NCI-H510A (cell line): ENCODE data around the gene PCNX1.
"Not testable (repeated sequence)": the region's sequence is repeated elsewhere in the genome, so short reads cannot be mapped to it uniquely, and the experiment has no call there.

Source experiments
- DNase-seq: peaks from one replicate; lab custom pipeline; 2025; lab: John Stamatoyannopoulos, UW

Gene PCNX1

GRCh38 chr14:71021347-71022011 lies 114.2 kb downstream of the PCNX1 start:
- no peak for DNase-seq

DNA sequence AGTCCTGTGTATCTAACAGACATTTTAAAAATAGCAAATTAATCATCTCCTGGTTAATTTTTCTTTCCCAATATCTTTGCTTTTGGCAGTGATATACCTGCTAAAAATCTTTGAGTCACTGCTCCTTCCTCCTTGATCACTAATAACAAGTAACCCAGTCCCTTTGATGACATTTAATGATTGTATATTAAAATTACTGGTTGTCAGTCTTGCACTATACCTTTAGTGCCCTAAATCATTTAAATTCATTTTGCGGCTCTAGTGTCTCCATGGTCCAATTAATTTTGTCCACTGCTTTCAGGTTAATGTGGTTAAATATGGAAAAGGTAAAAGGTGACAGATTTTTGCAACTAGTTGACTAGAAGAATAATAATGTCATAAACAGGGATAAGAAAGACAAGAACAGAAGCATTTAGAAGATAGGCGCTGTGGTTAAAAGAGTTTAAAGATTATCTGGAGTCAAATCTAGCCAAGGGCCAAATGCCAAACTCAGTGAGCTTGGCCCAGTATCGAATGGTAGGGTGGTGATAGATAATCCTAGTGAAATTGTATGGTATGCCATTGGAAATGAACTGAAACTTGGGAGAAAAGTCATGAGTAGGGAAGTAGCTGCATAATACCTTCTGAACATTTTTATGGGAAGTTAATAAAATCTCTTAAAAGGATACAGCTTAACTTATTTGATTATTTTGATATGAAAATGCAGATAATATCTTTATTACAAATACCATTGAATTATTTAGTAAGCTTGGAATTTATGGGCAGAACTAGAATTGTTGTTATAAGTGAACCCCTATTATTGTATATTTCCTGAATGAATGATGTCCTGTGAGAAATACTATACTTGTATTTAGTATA lies 115.0 kb downstream of the PCNX1 start:
- no peak for DNase-seq

DNA sequence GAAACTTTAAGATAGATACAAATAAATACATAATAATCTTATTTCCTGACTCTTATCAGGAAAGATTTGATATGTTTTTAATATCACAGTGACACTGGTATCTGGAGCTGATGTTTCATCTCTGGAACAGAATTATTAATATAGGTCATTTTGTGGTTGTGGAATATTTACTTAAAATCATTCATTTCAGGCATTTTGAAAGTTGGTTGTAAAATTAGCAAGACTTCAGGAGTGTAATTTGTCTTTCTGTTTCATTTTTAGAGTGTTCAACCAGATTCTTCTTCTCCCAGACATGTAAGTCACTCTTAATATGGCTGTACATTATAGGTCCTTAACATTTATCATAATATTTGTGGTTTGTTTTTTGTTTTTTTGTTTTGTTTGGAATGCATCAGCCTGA lies 115.7 kb downstream of the PCNX1 start:
- DNase-seq: no peak

DNA sequence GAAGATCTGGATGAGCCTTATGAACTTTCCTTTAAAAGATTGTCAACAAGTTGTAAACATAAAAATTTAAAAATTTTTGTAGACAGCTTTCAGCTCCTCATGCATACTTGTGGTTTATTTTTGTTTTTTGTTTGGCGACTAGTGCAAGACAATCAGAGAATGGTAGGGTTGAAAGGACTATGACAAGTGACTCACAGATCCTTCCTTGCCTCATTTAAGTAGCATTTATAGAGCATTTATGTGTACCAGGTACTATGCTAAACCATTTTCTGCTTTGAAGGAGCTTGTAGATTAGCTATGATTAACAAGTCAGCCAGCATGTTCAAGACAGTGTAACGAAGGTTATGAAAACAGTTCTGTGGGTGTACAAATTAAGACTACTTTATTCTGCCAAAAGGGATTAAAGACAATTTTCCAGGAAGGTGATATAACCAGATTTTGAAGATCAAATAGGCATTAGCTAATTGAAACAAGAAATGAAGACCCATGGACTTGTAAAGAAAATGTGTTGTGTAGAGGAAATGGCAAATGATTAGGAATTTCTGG lies 122.0 kb downstream of the PCNX1 start:
- DNase-seq: no peak

- no peak for DNase-seq
Observed at GRCh38 chr14:71031000-71031399, 123.7 kb downstream of the PCNX1 start.

DNA sequence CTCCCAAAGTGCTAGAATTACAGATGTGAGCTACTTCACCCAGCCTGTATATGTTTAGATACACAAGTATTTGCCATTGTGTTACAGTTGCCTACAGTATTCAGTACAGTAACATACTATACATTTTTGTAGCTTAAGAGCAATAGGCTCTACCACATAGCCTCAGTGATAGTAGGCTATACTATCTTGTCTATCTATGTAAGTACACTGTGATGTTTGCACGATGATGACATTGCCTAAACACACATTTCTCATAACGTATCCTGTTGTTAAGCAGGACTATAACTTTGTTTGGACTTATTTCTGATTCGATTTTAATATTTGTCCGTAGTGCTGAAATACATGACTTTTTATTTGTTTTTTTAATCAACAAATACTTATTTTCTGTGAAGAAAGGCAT lies 129.2 kb downstream of the PCNX1 start:
- DNase-seq: no peak

- no peak for DNase-seq
Observed at GRCh38 chr14:71048393-71048792, 141.1 kb downstream of the PCNX1 start.

GRCh38 chr14:71049435-71050133 lies 142.3 kb downstream of the PCNX1 start:
- no peak for DNase-seq

DNA sequence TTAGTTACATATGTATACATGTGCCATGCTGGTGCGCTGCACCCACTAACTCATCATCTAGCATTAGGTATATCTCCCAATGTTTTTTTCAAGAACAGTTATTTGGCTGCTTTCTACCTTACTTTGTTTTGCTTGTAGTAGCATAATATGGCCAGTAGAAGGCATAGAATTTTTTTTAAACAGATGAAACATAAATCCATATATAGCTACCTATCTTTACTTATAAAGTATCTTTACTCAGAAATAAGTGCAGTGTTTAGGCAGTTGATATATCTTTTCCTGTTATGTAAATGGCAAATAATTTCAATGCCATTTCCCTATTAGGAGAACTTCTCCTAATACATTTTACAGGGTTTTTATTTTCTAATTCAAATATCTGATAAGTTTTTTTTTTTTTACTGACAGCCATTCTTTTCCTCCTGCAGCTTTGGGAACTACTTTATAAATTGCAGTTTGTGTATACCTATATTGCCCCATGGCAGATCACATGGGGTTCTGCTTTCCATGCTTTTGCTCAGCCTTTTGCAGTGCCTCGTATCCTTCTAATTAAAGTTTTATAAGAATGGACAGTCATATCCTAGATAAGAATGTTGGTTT lies 143.1 kb downstream of the PCNX1 start:
- DNase-seq: no peak

DNA sequence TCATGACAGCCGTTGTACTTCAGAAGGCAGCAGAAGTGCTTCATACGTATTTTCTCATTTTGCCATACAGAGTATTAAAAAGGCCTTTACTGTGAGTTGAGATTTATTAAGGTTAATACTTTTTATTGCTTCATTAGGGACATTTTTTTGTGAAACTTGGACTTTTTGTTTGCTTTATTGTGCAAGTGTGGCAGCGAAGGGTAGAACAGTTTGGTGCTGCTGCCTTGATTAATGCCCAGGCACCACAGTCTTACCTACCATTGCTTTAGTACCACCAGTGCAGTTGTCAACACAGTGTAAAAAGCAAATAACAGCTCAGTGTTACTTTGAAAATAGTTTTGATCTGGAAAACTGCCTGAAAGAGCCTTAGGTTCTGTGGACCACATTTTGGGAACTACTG lies 147.4 kb downstream of the PCNX1 start:
- DNase-seq: no peak

DNA sequence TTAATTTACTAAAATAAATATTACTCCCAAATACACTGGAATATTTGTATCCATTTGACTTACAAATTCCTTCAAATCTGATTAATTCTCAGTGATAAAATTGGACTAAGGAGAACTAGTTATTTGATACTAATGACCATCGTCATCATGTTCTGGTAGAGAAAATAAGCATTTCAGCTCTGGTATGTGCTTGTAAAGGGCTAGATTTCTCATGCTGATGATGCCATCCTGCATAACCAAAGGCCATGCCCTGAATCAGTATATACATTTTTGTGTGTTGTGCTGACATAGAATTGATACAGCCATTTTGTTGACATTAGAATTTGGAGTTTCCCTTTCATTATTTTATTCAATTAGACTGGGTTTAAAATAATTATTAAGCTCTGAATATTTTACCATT lies 148.9 kb downstream of the PCNX1 start:
- no peak for DNase-seq

- no peak for DNase-seq
Observed at GRCh38 chr14:71060274-71060673, 153.0 kb downstream of the PCNX1 start.

- DNase-seq: no peak
Observed at GRCh38 chr14:71060825-71061455, 153.7 kb downstream of the PCNX1 start.

DNA sequence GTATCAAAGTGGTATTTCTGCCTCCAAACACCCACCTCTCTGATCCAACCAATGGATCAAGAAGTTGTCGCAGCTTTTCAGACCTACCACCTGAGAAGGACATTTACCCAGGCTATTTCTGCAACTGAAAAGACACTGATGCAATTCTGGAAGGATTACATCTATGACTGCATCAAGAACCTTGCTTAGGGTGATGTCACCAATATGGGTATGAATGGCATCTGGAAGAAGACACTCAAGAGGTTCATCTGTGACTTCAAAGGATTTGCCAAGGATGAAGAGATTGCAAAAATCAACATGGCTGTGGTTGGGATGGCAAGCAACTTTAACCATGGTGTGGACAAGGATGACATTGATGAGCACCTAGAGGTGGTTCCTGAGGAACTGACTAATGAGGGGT lies 154.2 kb downstream of the PCNX1 start:
- no peak for DNase-seq

DNA sequence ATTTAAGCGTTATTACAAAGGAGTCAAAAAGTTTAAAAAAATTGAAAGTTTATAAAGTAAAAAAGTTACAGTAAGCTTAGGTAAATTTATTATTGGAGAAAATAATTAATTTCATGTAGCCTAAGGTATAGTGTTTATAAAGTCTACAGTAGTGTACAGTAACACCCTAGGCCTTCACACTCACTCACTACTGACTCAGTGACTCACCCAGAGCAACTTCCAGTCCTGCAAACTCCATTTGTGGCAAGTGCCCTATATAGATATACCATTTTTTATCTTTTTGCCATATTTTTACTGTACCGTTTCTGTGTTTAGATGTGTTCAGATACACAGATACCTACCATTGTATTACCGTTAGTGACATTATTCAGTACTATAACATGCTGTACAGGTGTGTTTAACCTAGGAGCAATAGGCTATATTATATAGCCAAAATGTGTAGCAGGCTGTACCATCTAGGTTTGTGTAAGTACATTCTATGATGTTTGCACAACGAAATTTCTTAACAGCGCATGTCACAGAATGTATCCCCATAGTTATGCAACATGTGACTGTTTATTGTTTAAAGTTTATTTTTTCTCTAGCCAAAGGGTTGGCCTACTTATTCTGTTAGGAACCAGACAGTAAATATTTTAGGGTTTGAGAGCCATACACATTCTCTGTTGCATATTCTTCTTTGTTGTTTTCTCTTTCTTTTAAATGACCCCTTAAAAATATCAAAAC lies 155.5 kb downstream of the PCNX1 start:
- DNase-seq: no peak

- no peak for DNase-seq
Observed at GRCh38 chr14:71063351-71063750, 156.1 kb downstream of the PCNX1 start.

DNA sequence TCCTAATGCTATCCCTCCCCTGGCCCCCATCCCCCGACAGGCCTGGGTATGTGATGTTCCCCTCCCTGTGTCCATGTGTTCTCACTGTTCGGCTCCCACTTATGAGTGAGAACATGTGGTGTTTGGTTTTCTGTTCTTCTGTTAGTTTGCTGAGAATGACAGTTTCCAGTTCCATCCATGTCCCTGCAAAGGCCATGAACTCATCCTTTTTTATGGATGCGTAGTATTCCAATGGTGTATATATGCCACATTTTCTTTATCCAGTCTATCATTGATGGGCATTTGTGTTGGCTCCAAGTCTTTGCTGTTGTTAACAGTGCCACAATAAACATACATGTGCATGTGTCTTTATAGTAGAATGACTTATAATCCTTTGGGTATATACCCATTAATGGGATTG lies 157.5 kb downstream of the PCNX1 start:
- DNase-seq: not testable (repeated sequence)

- no peak for DNase-seq
Observed at GRCh38 chr14:71070169-71070568, 162.9 kb downstream of the PCNX1 start.

GRCh38 chr14:71071042-71071441 lies 163.8 kb downstream of the PCNX1 start:
- no peak for DNase-seq

DNA sequence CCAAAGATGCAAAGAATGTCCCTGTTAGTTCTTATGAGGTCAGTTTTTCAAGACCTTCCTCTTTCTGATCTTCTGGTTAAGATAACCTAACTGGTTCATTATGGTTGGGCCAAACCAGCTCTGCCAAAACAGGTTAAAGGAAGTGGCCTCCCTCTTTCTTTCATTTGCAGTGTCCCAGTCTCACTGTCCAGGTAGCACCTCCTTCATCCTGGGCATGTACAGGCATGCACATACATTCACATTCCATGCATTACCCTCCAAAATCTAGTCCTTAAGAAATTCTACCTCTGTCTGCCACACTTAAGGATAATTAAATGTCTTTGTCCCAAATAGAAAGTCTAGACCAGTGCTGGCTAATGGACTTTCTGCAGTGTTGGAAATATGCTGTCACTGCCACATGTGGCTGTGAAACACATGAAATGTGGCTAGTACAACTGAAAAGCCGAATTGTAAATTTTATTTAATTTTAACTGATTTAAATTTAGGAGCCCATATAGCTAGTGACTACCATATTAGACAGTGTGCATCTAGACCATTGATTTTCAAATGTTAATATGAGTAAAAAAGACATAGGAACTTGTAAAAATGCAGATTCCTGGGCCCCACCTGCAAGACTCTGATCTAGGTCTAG lies 169.3 kb downstream of the PCNX1 start:
- no peak for DNase-seq

- DNase-seq: no peak
Observed at GRCh38 chr14:71078500-71078899, 171.2 kb downstream of the PCNX1 start.
